Stimulated activated CD8-positive, alpha-beta memory T cell treated with anti-CD3 and anti-CD28 coated beads, Interleukin-4, amount 100 ng/mL, for 48 hours (primary cell): ENCODE measurements around the gene TNFRSF1A.
"Not testable (repeated sequence)": the region's sequence is repeated elsewhere in the genome, so short reads cannot be mapped to it uniquely, and the experiment has no call there.

Experiments
- DNase-seq: peaks from one replicate; pipeline ENCODE4 v3.0.0-alpha.2; 2020

The TNFRSF1A gene

GRCh38 chr12:6302621-6303020 is 39.3 kb downstream of the TNFRSF1A start:
- no peak for DNase-seq

- no peak for DNase-seq
These were observed 40.2 kb downstream of the TNFRSF1A start for GRCh38 chr12:6301721-6302120.

- DNase-seq, result no peak
These were observed 44.7 kb downstream of the TNFRSF1A start for GRCh38 chr12:6297170-6297569.

- DNase-seq, result no peak
These were observed 46.6 kb downstream of the TNFRSF1A start for GRCh38 chr12:6295094-6295811.

GRCh38 chr12:6294156-6295093 is 47.5 kb downstream of the TNFRSF1A start:
- DNase-seq, result no peak

- no peak for DNase-seq
These were observed 49.3 kb downstream of the TNFRSF1A start for GRCh38 chr12:6292606-6293005.

GRCh38 chr12:6289906-6290305 is 52.0 kb downstream of the TNFRSF1A start:
- not testable (repeated sequence) for DNase-seq

- not testable (repeated sequence) for DNase-seq
These were observed 52.8 kb downstream of the TNFRSF1A start for GRCh38 chr12:6289081-6289480.

GRCh38 chr12:6288235-6288634 is 53.6 kb downstream of the TNFRSF1A start:
- DNase-seq, result no peak

- DNase-seq, result no peak
These were observed 56.2 kb downstream of the TNFRSF1A start for GRCh38 chr12:6285532-6286306.

- peak; percentile 75 for DNase-seq
These were observed 56.8 kb downstream of the TNFRSF1A start for GRCh38 chr12:6285063-6285477.

- DNase-seq, result no peak
These were observed 57.6 kb downstream of the TNFRSF1A start for GRCh38 chr12:6284273-6284672.

GRCh38 chr12:6282453-6282840 is 59.4 kb downstream of the TNFRSF1A start:
- no peak for DNase-seq

GRCh38 chr12:6281081-6281809 is 60.6 kb downstream of the TNFRSF1A start:
- DNase-seq, result no peak

- no peak for DNase-seq
These were observed 61.2 kb downstream of the TNFRSF1A start for GRCh38 chr12:6280672-6281071.

- DNase-seq, result no peak
These were observed 61.8 kb downstream of the TNFRSF1A start for GRCh38 chr12:6280053-6280469.

- no peak for DNase-seq
These were observed 62.2 kb downstream of the TNFRSF1A start for GRCh38 chr12:6279631-6280030.

GRCh38 chr12:6279256-6279628 is 62.6 kb downstream of the TNFRSF1A start:
- no peak for DNase-seq
